SU-DHL-6 (cell line): Measurements from ENCODE around the gene RUBCNL.

Source experiments
- CTCF ChIP-seq: fragments of 200-600 bp; sonication (generic); IDR thresholded peaks from one replicate; pipeline ENCODE4 v1.5.1; 2017; ENCODE audit warnings: antibody characterized with exemption, mild to moderate bottlenecking, low read length, moderate library complexity; ENCODE audit not compliant: insufficient read depth, poor library complexity, severe bottlenecking
- EZH2phosphoT487 ChIP-seq: fragments of 200-600 bp; sonication (generic), shearing (Covaris generic); conservative IDR thresholded peaks from 2 replicates; pipeline ENCODE4 v1.6.1; 2018; ENCODE audit warnings: mild to moderate bottlenecking, antibody characterized with exemption, low read length, moderate library complexity, mixed read lengths

DNA sequence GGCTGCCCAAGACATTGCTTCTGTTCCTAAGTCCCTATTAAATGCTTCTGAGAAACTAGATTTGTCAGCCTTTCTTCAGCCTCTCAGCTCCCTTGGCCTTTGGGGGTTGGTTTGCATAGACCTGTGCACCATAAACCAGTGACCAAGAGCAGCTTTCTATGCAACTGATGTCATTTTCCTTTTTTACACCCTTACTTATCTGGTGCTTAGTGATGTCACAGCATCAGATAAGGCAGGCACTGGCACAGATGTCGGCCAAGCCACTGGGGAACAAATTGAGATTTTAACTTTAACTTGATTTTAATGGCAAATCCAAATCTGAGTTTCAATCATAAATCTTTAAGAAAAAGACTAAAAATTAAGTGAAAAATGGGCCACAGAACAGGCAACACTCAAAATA is 59.8 kb downstream of the RUBCNL start:
- TF ChIP-seq CTCF (no peak), EZH2phosphoT487 (no peak)
